HEK293 (cell line): ENCODE results near the gene KLC3.
"Not testable (repeated sequence)": the region's sequence is repeated elsewhere in the genome, so short reads cannot be mapped to it uniquely, and the experiment has no call there.

Experiments used
- CTCF ChIA-PET: fragments of 350-600 bp; formaldehyde crosslinking; extraction: SDS; loops from one replicate; lab custom pipeline; 2021; ENCODE audit warnings: antibody characterized with exemption; lab: Yijun Ruan, JAX
- POLR2A ChIA-PET: fragments of 300-600 bp; formaldehyde crosslinking; extraction: SDS; loops from one replicate; lab custom pipeline; 2020; ENCODE audit warnings: antibody characterized with exemption, inconsistent platforms; lab: Yijun Ruan, JAX
- H3K27ac ChIP-seq: fragments of 200-500 bp; sonication (Bioruptor generic); 2 replicates; pipeline ENCODE4 v1.5.1; 2014; ENCODE audit warnings: low read depth, low read length, control low read depth, inconsistent platforms; ENCODE audit errors: extremely low read depth
- H3K36me3 ChIP-seq, 2 experiments: fragments of 200-500 bp in 1 of 2; sonication (Bioruptor generic) in 1 of 2; 1 replicate in 1 of 2; 2 replicates in 1 of 2; pipeline ENCODE4 v1.5.1; 2014 to 2017; ENCODE audit warnings: inconsistent platforms in 2 of 2, low read length in 2 of 2; ENCODE audit not compliant: control insufficient read depth in 2 of 2, insufficient read depth in 1 of 2
- H3K4me1 ChIP-seq: fragments of 200-500 bp; sonication (Bioruptor generic); 2 replicates; pipeline ENCODE4 v1.5.1; 2014; ENCODE audit warnings: mild to moderate bottlenecking, low read length, inconsistent platforms; ENCODE audit not compliant: control insufficient read depth, insufficient read depth
- H3K4me3 ChIP-seq: 2 replicates; pipeline ENCODE4 v1.5.1; 2011; ENCODE audit warnings: low read depth, mild to moderate bottlenecking, control low read depth, low read length, moderate library complexity
- H3K9me3 ChIP-seq: fragments of 200-500 bp; sonication (Bioruptor generic); 2 replicates; pipeline ENCODE4 v1.5.1; 2014; ENCODE audit warnings: low read depth, low read length, inconsistent platforms; ENCODE audit not compliant: control insufficient read depth, insufficient read depth
- AEBP2 ChIP-seq: fragments of 450-650 bp; formaldehyde crosslinking; IDR thresholded peaks from 2 replicates; pipeline ENCODE4 v1.5.1; 2016; ENCODE audit warnings: missing biosample characterization, missing genetic modification characterization, borderline replicate concordance
- GFI1B ChIP-seq: fragments of 450-650 bp; formaldehyde crosslinking; IDR thresholded peaks from 2 replicates; pipeline ENCODE4 v1.5.1; 2016; ENCODE audit warnings: missing biosample characterization, missing genetic modification characterization
- SCRT1 ChIP-seq: fragments of 450-650 bp; formaldehyde crosslinking; IDR thresholded peaks from 2 replicates; pipeline ENCODE4 v1.5.1; 2016; ENCODE audit warnings: missing biosample characterization, missing genetic modification characterization, borderline replicate concordance
- SCRT2 ChIP-seq: fragments of 450-650 bp; formaldehyde crosslinking; IDR thresholded peaks from 2 replicates; pipeline ENCODE4 v1.5.1; 2016; ENCODE audit warnings: missing biosample characterization, missing genetic modification characterization
- SP2 ChIP-seq: fragments of 450-650 bp; formaldehyde crosslinking; IDR thresholded peaks from 2 replicates; pipeline ENCODE4 v1.5.1; 2016; ENCODE audit warnings: missing biosample characterization, missing genetic modification characterization
- ZNF121 ChIP-seq: fragments of 450-650 bp; formaldehyde crosslinking; IDR thresholded peaks from 2 replicates; pipeline ENCODE4 v1.5.1; 2016; ENCODE audit warnings: missing biosample characterization, missing genetic modification characterization
- ZNF768 ChIP-seq: fragments of 450-650 bp; formaldehyde crosslinking; IDR thresholded peaks from 2 replicates; pipeline ENCODE4 v1.5.1; 2018; ENCODE audit warnings: missing biosample characterization, mild to moderate bottlenecking, missing genetic modification characterization
- TF ChIP-seq, protein P1 (sequence below): fragments of 450-650 bp; formaldehyde crosslinking; IDR thresholded peaks from 2 replicates; pipeline ENCODE4 v1.5.1; 2016; ENCODE audit warnings: missing biosample characterization, missing genetic modification characterization
- TF ChIP-seq, protein P2 (sequence below): fragments of 450-650 bp; formaldehyde crosslinking; IDR thresholded peaks from 2 replicates; pipeline ENCODE4 v1.5.1; 2016; ENCODE audit warnings: missing biosample characterization, missing genetic modification characterization

Gene KLC3

GRCh38 chr19:45327404-45328143 lies 13.0 kb upstream of the KLC3 start:
- Histone ChIP-seq H3K4me1 (no peaks in the 10 kb centered on the region), H3K4me3 (no peak overlapping the region), H3K27ac (no peak overlapping the region), H3K36me3 (no peaks in the 10 kb centered on the region), H3K9me3 (no peaks in the 10 kb centered on the region)
- POLR2A ChIA-PET: no interaction called here
- TF ChIP-seq ZNF768 (tag by site-specific recombination): peak; percentile 77
- TF ChIP-seq, protein P1, sequence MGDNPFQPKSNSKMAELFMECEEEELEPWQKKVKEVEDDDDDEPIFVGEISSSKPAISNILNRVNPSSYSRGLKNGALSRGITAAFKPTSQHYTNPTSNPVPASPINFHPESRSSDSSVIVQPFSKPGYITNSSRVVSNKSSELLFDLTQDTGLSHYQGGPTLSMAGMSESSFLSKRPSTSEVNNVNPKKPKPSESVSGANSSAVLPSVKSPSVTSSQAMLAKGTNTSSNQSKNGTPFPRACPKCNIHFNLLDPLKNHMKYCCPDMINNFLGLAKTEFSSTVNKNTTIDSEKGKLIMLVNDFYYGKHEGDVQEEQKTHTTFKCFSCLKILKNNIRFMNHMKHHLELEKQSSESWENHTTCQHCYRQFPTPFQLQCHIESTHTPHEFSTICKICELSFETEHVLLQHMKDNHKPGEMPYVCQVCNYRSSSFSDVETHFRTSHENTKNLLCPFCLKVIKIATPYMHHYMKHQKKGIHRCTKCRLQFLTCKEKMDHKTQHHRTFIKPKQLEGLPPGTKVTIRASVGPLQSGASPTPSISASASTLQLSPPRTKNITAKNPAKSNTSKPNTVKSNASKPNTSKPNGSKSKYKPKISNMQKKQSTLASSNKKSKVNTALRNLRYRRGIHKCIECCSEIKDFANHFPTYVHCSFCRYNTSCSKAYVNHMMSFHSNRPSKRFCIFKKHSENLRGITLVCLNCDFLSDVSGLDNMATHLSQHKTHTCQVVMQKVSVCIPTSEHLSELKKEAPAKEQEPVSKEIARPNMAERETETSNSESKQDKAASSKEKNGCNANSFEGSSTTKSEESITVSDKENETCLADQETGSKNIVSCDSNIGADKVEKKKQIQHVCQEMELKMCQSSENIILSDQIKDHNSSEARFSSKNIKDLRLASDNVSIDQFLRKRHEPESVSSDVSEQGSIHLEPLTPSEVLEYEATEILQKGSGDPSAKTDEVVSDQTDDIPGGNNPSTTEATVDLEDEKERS (tag by site-specific recombination): no peak
- CTCF ChIA-PET: interaction anchor here (0.7 to 1.2 kb wide), 2 partner anchors 10 to 26 kb away, joined by 5 read pairs; no protein-coding TSS in a partner anchor

GRCh38 chr19:45331411-45331810 lies 9.1 kb upstream of the KLC3 start:
- CTCF ChIA-PET: interaction anchor here (0.5 kb wide), 1 partner anchor 43 kb away, joined by 4 read pairs; no protein-coding TSS in a partner anchor

GRCh38 chr19:45333609-45334303 lies 6.8 kb upstream of the KLC3 start:
- TF ChIP-seq ZNF121 (tag by site-specific recombination) (peak; percentile 87), GFI1B (tag by site-specific recombination) (no peak)
- ChIA-PET CTCF (interaction anchor here (0.6 to 1.3 kb wide), 5 partner anchors 33 to 385 kb away, joined by 3 to 7 read pairs (median 3); no protein-coding TSS in a partner anchor), POLR2A (interaction anchor here (0.7 kb wide), 1 partner anchor 265 kb away, joined by 4 read pairs; no protein-coding TSS in a partner anchor)
- no peaks in the 10 kb centered on the region for H3K4me1 ChIP-seq
- no peak overlapping the region for H3K4me3 ChIP-seq
- no peaks in the 10 kb centered on the region for H3K36me3 ChIP-seq
- H3K9me3 ChIP-seq: no peaks in the 10 kb centered on the region
- H3K27ac ChIP-seq: no peak overlapping the region

More at GRCh38 chr19:45331411-45331810, 9.1 kb upstream of the KLC3 start:
- Histone ChIP-seq H3K27ac (no peak overlapping the region), H3K4me3 (no peak overlapping the region), H3K4me1 (no peaks in the 10 kb centered on the region), H3K36me3 (no peaks in the 10 kb centered on the region), H3K9me3 (no peaks in the 10 kb centered on the region)
- TF ChIP-seq SCRT1 (tag by site-specific recombination): 0 out of 2 replicates have a peak, but pooled peaks have one; percentile 35
- TF ChIP-seq SCRT2 (tag by site-specific recombination): peak; percentile 64
- TF ChIP-seq, protein P2, sequence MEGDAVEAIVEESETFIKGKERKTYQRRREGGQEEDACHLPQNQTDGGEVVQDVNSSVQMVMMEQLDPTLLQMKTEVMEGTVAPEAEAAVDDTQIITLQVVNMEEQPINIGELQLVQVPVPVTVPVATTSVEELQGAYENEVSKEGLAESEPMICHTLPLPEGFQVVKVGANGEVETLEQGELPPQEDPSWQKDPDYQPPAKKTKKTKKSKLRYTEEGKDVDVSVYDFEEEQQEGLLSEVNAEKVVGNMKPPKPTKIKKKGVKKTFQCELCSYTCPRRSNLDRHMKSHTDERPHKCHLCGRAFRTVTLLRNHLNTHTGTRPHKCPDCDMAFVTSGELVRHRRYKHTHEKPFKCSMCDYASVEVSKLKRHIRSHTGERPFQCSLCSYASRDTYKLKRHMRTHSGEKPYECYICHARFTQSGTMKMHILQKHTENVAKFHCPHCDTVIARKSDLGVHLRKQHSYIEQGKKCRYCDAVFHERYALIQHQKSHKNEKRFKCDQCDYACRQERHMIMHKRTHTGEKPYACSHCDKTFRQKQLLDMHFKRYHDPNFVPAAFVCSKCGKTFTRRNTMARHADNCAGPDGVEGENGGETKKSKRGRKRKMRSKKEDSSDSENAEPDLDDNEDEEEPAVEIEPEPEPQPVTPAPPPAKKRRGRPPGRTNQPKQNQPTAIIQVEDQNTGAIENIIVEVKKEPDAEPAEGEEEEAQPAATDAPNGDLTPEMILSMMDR (tag by site-specific recombination): no peak
- TF ChIP-seq SP2: 0 out of 2 replicates have a peak, but pooled peaks have one; percentile 5
- TF ChIP-seq AEBP2 (tag by site-specific recombination): no peak
- POLR2A ChIA-PET: no interaction called here

DNA sequence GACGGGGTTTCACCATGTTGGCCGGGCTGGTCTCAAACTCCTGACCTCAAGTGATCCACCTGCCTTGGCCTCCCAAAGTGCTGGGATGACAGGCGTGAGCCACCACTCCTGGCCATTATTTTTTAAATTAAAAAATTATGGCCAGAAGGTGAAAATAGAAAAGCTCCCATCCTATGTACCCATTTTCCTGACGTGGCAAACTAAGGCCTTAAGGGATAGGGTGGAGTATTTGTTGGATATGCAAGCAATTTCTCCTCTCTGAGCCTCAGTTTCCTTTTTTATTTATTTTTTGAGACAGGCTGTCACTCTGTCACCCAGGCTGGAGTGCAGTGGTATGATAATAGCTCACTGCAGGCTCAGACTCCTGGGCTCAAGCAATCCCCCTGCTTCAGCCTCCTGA lies 5.7 kb upstream of the KLC3 start:
- not testable (repeated sequence) for H3K4me1 ChIP-seq, H3K27ac ChIP-seq, H3K4me3 ChIP-seq, H3K9me3 ChIP-seq, H3K36me3 ChIP-seq
- ChIA-PET POLR2A (interaction anchor here (0.6 kb wide), 1 partner anchor 267 kb away, joined by 4 read pairs; no protein-coding TSS in a partner anchor), CTCF (interaction anchor here (0.7 kb wide), 1 partner anchor 134 kb away, joined by 3 read pairs; no protein-coding TSS in a partner anchor)
